BJ (cell line): ENCODE data around the gene AK5. TPM values are rescaled to one million over a fixed set of nuclear protein-coding genes. Genes with fewer than 3 reads are reported as not detected.

Experiments
- CTCF ChIA-PET: fragments of 350-600 bp; formaldehyde crosslinking; extraction: SDS; loops from one replicate; lab custom pipeline; 2021; ENCODE audit warnings: antibody characterized with exemption, inconsistent platforms; lab: Yijun Ruan, JAX
- POLR2A ChIA-PET: fragments of 300-600 bp; sonication (Branson Sonifier 250); formaldehyde crosslinking; extraction: SDS; loops from one replicate; lab custom pipeline; 2021; ENCODE audit warnings: antibody characterized with exemption; lab: Charles Lee
- DNase-seq: peaks from one replicate; pipeline ENCODE4 v3.0.0-alpha.2; 2011; ENCODE audit warnings: low read depth
- H3K27me3 ChIP-seq: 2 replicates; pipeline ENCODE4 v1.6.0; 2011; ENCODE audit warnings: low read length; ENCODE audit not compliant: control insufficient read depth, insufficient read depth
- H3K36me3 ChIP-seq: 2 replicates; pipeline ENCODE4 v1.5.1; 2011; ENCODE audit warnings: low read length; ENCODE audit not compliant: control insufficient read depth, insufficient read depth
- H3K4me3 ChIP-seq: 2 replicates; pipeline ENCODE4 v1.5.1; 2011; ENCODE audit warnings: low read depth, mild to moderate bottlenecking, control low read depth, low read length
- CTCF ChIP-seq: IDR thresholded peaks from 2 replicates; pipeline ENCODE4 v1.5.1; 2011; ENCODE audit warnings: low read depth, mild to moderate bottlenecking, control low read depth, inconsistent platforms, low read length, moderate library complexity; ENCODE audit not compliant: insufficient read depth
- polyA plus RNA-seq: library from polyadenylated mRNA; depleted of rRNA; stranded (reverse); fragments of >200 nt; gene quantifications from 2 replicates; pipeline ENCODE4 v1.2.3, GENCODE V29; 2011

AK5 gene
- polyA plus RNA-seq, 1 experiment = 7.8 TPM

- Histone ChIP-seq H3K36me3 (no peaks in the 10 kb centered on the region), H3K27me3 (no peaks in the 10 kb centered on the region), H3K4me3 (no peak overlapping the region)
- POLR2A ChIA-PET = no interaction called here
- DNase-seq = peak; percentile 54
- CTCF ChIA-PET = interaction anchor here (1.4 kb wide), 1 partner anchor 10 kb away, joined by 3 read pairs; no protein-coding TSS in a partner anchor
- TF ChIP-seq CTCF = no peak
These were observed 65.8 kb downstream of the AK5 start for GRCh38 chr1:77347646-77348045.

GRCh38 chr1:77348549-77348948 is 66.7 kb downstream of the AK5 start:
- POLR2A ChIA-PET = no interaction called here
- H3K27me3 ChIP-seq = no peaks in the 10 kb centered on the region
- no peak for TF ChIP-seq CTCF
- H3K4me3 ChIP-seq = no peak overlapping the region
- CTCF ChIA-PET = no interaction called here
- no peak for DNase-seq
- H3K36me3 ChIP-seq = no peaks in the 10 kb centered on the region

GRCh38 chr1:77349275-77349674 is 67.5 kb downstream of the AK5 start:
- Histone ChIP-seq H3K4me3 (no peak overlapping the region), H3K36me3 (no peaks in the 10 kb centered on the region), H3K27me3 (no peaks in the 10 kb centered on the region)
- no peak for DNase-seq
- ChIA-PET POLR2A (interaction anchor here (0.7 kb wide), 1 partner anchor 27 kb away, joined by 3 read pairs; no protein-coding TSS in a partner anchor), CTCF (interaction anchor here (1.3 kb wide), 1 partner anchor 12 kb away, joined by 3 read pairs; no protein-coding TSS in a partner anchor)
- no peak for TF ChIP-seq CTCF

- Histone ChIP-seq H3K4me3 (no peak overlapping the region), H3K27me3 (no peaks in the 10 kb centered on the region), H3K36me3 (no peaks in the 10 kb centered on the region)
- ChIA-PET POLR2A (no interaction called here), CTCF (interaction anchor here (1.3 kb wide), 1 partner anchor 11 kb away, joined by 3 read pairs; no protein-coding TSS in a partner anchor)
- no peak for TF ChIP-seq CTCF
- DNase-seq = no peak
These were observed 68.4 kb downstream of the AK5 start for GRCh38 chr1:77350012-77350770.

- POLR2A ChIA-PET = no interaction called here
- Histone ChIP-seq H3K4me3 (no peak overlapping the region), H3K36me3 (no peaks in the 10 kb centered on the region), H3K27me3 (no peaks in the 10 kb centered on the region)
- no peak for DNase-seq
- no peak for TF ChIP-seq CTCF
- CTCF ChIA-PET = no interaction called here
These were observed 72.7 kb downstream of the AK5 start for GRCh38 chr1:77354536-77354935.
